HepG2 (cell line): ENCODE measurements around the gene AS3MT. TPM values are rescaled to one million over a fixed set of nuclear protein-coding genes. Genes with fewer than 3 reads are reported as not detected.

ENCODE experiments used
- ATAC-seq: fragments of 200-7000 bp; cut with Tn5 transposase; 3 replicates; pipeline ENCODE4 v1.9.1; 2020; ENCODE audit warnings: mild to moderate bottlenecking, moderate library complexity
- BruUV-seq: library from RNA; stranded (reverse); fragments of 400-500 nt; replicated peaks from 2 replicates; lab custom pipeline; 2021; lab: Mats Ljungman, UMichigan
- CTCF ChIA-PET: fragments of 300-600 bp; formaldehyde crosslinking; extraction: SDS; loops from one replicate; lab custom pipeline; 2021; ENCODE audit warnings: low total read pairs, inconsistent platforms, low intra/inter-chr PET ratio; lab: Yijun Ruan, JAX
- POLR2A ChIA-PET: fragments of 350-600 bp; sonication (Branson Sonifier 250); formaldehyde crosslinking; loops from one replicate; lab custom pipeline; 2020; ENCODE audit warnings: antibody characterized with exemption, inconsistent platforms; lab: Yijun Ruan, JAX
- DNase-seq: peaks from one replicate; pipeline ENCODE4 v3.0.0-alpha.2; 2015; ENCODE audit warnings: low spot score
- FAIRE-seq: peaks from 3 replicates; lab custom pipeline; 2011; peaks lifted over from hg19 to GRCh38; lab: Jason Lieb, UNC
- H2AFZ ChIP-seq: one replicate; pipeline ENCODE4 v1.6.1; 2011; ENCODE audit warnings: low read length, inconsistent platforms
- H3K27ac ChIP-seq: fragments of 300-600 bp; 3 replicates; pipeline ENCODE4 v1.8.0; 2011; ENCODE audit warnings: mixed run types, mild to moderate bottlenecking, mixed read lengths, low read length, inconsistent platforms; ENCODE audit not compliant: insufficient read depth; ENCODE audit errors: extremely low read length
- H3K27me3 ChIP-seq, 2 experiments: fragments of 200-600 bp in 1 of 2; 2 replicates in 1 of 2; 3 replicates in 1 of 2; pipeline versions ENCODE4 v1.6.0 to v1.8.0; 2011; ENCODE audit warnings: low read length in 2 of 2, mild to moderate bottlenecking in 2 of 2, moderate library complexity in 2 of 2, inconsistent platforms in 1 of 2; ENCODE audit not compliant: insufficient read depth in 2 of 2, control insufficient read depth in 1 of 2
- H3K36me3 ChIP-seq, 2 experiments: fragments of 200-600 bp in 1 of 2; replicated peaks in 1 of 2; 2 replicates in 1 of 2; 3 replicates in 1 of 2; pipeline versions ENCODE4 v1.5.1 to v1.8.0; 2011; ENCODE audit warnings: low read length in 2 of 2, inconsistent platforms in 1 of 2; ENCODE audit not compliant: insufficient read depth in 2 of 2, control insufficient read depth in 1 of 2
- H3K4me1 ChIP-seq: 2 replicates; pipeline ENCODE4 v1.5.1; 2012; ENCODE audit warnings: low read length, inconsistent platforms; ENCODE audit not compliant: insufficient read depth
- H3K4me2 ChIP-seq: 2 replicates; pipeline ENCODE4 v1.6.0; 2011; ENCODE audit warnings: low read depth, low read length, inconsistent platforms
- H3K4me3 ChIP-seq, 3 experiments: fragments of 200-600 bp in 1 of 3; sonication (generic), shearing (Covaris generic) in 1 of 3; replicated peaks in 1 of 3; 2 replicates each; pipeline ENCODE4 v1.5.1; 2011 to 2016; ENCODE audit warnings: low read length in 3 of 3, inconsistent platforms in 2 of 3, low read depth in 2 of 3, mild to moderate bottlenecking in 2 of 3, control low read depth in 1 of 3, mixed read lengths in 1 of 3; ENCODE audit not compliant: insufficient read depth in 1 of 3
- H3K79me2 ChIP-seq: one replicate; pipeline ENCODE4 v1.6.1; 2011; ENCODE audit warnings: low read length, inconsistent platforms; ENCODE audit not compliant: insufficient read depth
- H3K9ac ChIP-seq: 2 replicates; pipeline ENCODE4 v1.6.0; 2011; ENCODE audit warnings: mild to moderate bottlenecking, low read depth, low read length, inconsistent platforms; ENCODE audit not compliant: insufficient read depth
- H3K9me3 ChIP-seq: 2 replicates; pipeline ENCODE4 v1.5.1; 2012; ENCODE audit warnings: mild to moderate bottlenecking, low read length
- H4K20me1 ChIP-seq: 2 replicates; pipeline ENCODE4 v1.6.0; 2011; ENCODE audit warnings: inconsistent platforms, mild to moderate bottlenecking, low read length, moderate library complexity; ENCODE audit not compliant: insufficient read depth
- CBX1 ChIP-seq: IDR thresholded peaks from one replicate; pipeline ENCODE4 v1.6.1; 2016; ENCODE audit warnings: antibody characterized with exemption, low read depth
- HOXD1 ChIP-seq: sonication (generic); formaldehyde crosslinking; IDR thresholded peaks from 2 replicates; pipeline ENCODE4 v1.5.0; 2020; ENCODE audit warnings: missing genetic modification reagents
- YEATS4 ChIP-seq: sonication (generic); formaldehyde crosslinking; IDR thresholded peaks from 2 replicates; pipeline ENCODE4 v1.4.0; 2020; ENCODE audit warnings: missing genetic modification reagents, borderline replicate concordance
- ZBTB14 ChIP-seq: sonication (generic); formaldehyde crosslinking; IDR thresholded peaks from 2 replicates; pipeline ENCODE4 v1.4.0; 2020; ENCODE audit warnings: missing genetic modification reagents
- ZKSCAN5 ChIP-seq: sonication (generic); formaldehyde crosslinking; IDR thresholded peaks from 2 replicates; pipeline ENCODE4 v1.5.1; 2020; ENCODE audit warnings: mild to moderate bottlenecking, missing genetic modification reagents
- ZNF335 ChIP-seq: sonication (generic); formaldehyde crosslinking; IDR thresholded peaks from 2 replicates; pipeline ENCODE4 v1.4.0; 2020; ENCODE audit warnings: missing genetic modification reagents
- ZNF350 ChIP-seq: sonication (generic); formaldehyde crosslinking; IDR thresholded peaks from 2 replicates; pipeline ENCODE4 v1.4.0; 2020; ENCODE audit warnings: mild to moderate bottlenecking, low read depth, missing genetic modification reagents, borderline replicate concordance
- ZNF674 ChIP-seq: sonication (generic); formaldehyde crosslinking; IDR thresholded peaks from 2 replicates; pipeline ENCODE4 v1.5.0; 2020; ENCODE audit warnings: low read depth, mild to moderate bottlenecking, missing genetic modification reagents
- ZNF691 ChIP-seq: sonication (generic); formaldehyde crosslinking; IDR thresholded peaks from 2 replicates; pipeline ENCODE4 v1.4.0; 2020; ENCODE audit warnings: missing genetic modification reagents, low read depth, mild to moderate bottlenecking, borderline replicate concordance
- ZNF775 ChIP-seq: sonication (generic); formaldehyde crosslinking; IDR thresholded peaks from 2 replicates; pipeline ENCODE4 v1.4.0; 2020; ENCODE audit warnings: missing genetic modification reagents, mild to moderate bottlenecking, moderate library complexity, borderline replicate concordance
- WGBS: methylation state at CpG from one replicate; pipeline ENCODE4 v1.1.6; 2017; ENCODE audit warnings: low lambda C conversion rate; 5-methylcytosine and 5-hydroxymethylcytosine counted together
- in situ Hi-C: cut with HindIII; loops from 2 replicates; pipeline ENCODE4 v1.10.0; 2017; ENCODE audit warnings: low pct_unique_long_range_greater_than_20kb; ENCODE audit not compliant: extremely low pct_ligation_motif_present
- intact Hi-C: fragments of 100-400 bp; cut with micrococcal nuclease; formaldehyde crosslinking; loops from one replicate; pipeline ENCODE4 v1.10.0; 2022; ENCODE audit not compliant: unreplicated experiment
- polyA plus RNA-seq, 8 experiments: library from polyadenylated mRNA; depleted of rRNA in 3 of 8; stranded (reverse) in 7 of 8; unstranded in 1 of 8; fragments of >200 nt; fragmentation: Illumina TruSeq in 4 of 8; extraction: Trizol in 4 of 8; gene quantifications; 2 replicates each; pipeline versions ENCODE4 v1.2.1 to v1.2.3, GENCODE V29; 2011 to 2016; ENCODE audit warnings: low read depth in 4 of 8, missing spikeins in 1 of 8, mixed read lengths in 1 of 8; ENCODE audit not compliant: insufficient read depth in 1 of 8
- total RNA-seq, 5 experiments: library from RNA; depleted of rRNA; stranded (reverse); fragments of >200 nt; fragmentation: Illumina TruSeq; extraction: Trizol; gene quantifications; 2 replicates each; pipeline ENCODE4 v1.2.3, GENCODE V29; 2016; ENCODE audit warnings: low read depth in 1 of 5

The AS3MT gene
- total and polyA plus RNA-seq, 2 of the 13 experiments (the other 11 are each of a cell fraction or from before 2014, with no cell fraction given): 8.7 to 17.4 TPM

GRCh38 chr10:102888048-102888447, 18.8 kb downstream of the AS3MT start:
- Histone ChIP-seq H3K4me3 (no peak overlapping the region), H3K9ac (no peak overlapping the region), H3K4me2 (no peak overlapping the region), H3K36me3 (peaks cover 0 to 8% of the 10 kb centered on the region in 2 experiments; a peak in 2 of 5 replicates), H3K9me3 (no peaks in the 10 kb centered on the region), H3K4me1 (peaks cover 7% of the 10 kb centered on the region; the same call in 1 of the 2 replicates), H4K20me1 (no peaks in the 10 kb centered on the region), H3K27ac (no peak overlapping the region), H3K27me3 (no peaks in the 10 kb centered on the region), H3K79me2 (no peaks in the 10 kb centered on the region), H2AFZ (no peak overlapping the region)
- in situ Hi-C loops: no loop called here
- TF ChIP-seq ZNF350 (CRISPR knock-in tag) (no peak), ZNF775 (no peak), ZNF335 (CRISPR knock-in tag) (no peak), ZBTB14 (CRISPR knock-in tag) (no peak)
- CTCF ChIA-PET: no interaction called here
- DNase-seq (no peak), FAIRE-seq (no peak), ATAC-seq (no peak)
- POLR2A ChIA-PET: no interaction called here
- no TSS peak for BruUV-seq
- 100% methylated on average over 1 of the region's 1 CpG for WGBS
- intact Hi-C loops: no loop called here

- no peaks in the 10 kb centered on the region for H3K4me1 ChIP-seq
- H3K36me3 ChIP-seq: peaks cover 1 to 11% of the 10 kb centered on the region in 2 experiments; a peak in 2 of 5 replicates
- WGBS: 89% methylated on average over 4 of the region's 4 CpGs
- no peaks in the 10 kb centered on the region for H3K9me3 ChIP-seq
- no peak for DNase-seq
- no peak for ATAC-seq
- intact Hi-C loops: no loop called here
- CTCF ChIA-PET: no interaction called here
- H3K27me3 ChIP-seq: no peaks in the 10 kb centered on the region
- no peak for FAIRE-seq
- in situ Hi-C loops: no loop called here
- POLR2A ChIA-PET: no interaction called here
- no peak overlapping the region for H3K9ac ChIP-seq
- no peak overlapping the region for H2AFZ ChIP-seq
- TF ChIP-seq HOXD1 (CRISPR knock-in tag) (no peak), ZNF691 (CRISPR knock-in tag) (no peak), CBX1 (no peak), ZKSCAN5 (CRISPR knock-in tag) (no peak), ZNF674 (no peak), YEATS4 (CRISPR knock-in tag) (no peak)
- H3K79me2 ChIP-seq: no peaks in the 10 kb centered on the region
- H3K4me2 ChIP-seq: no peak overlapping the region
- H4K20me1 ChIP-seq: no peaks in the 10 kb centered on the region
- H3K4me3 ChIP-seq: no peak overlapping the region
- H3K27ac ChIP-seq: no peak overlapping the region
- no TSS peak for BruUV-seq
Measured at GRCh38 chr10:102894466-102895213, 25.4 kb downstream of the AS3MT start.
